Prostate gland (tissue), 2 donors: Measurements from ENCODE around the gene INPP5A. TPM values are rescaled to one million over a fixed set of nuclear protein-coding genes. Genes with fewer than 3 reads are reported as not detected.

Source experiments
- DNase-seq: peaks from one replicate; pipeline ENCODE4 v3.0.0-alpha.2; 2019; ENCODE audit warnings: low spot score
- H3K27ac ChIP-seq, 2 donors: fragments of 200-600 bp; sonication (generic); 2 replicates each; pipeline ENCODE4 v1.5.1; 2017 to 2019
- H3K27me3 ChIP-seq: fragments of 200-600 bp; sonication (generic); replicated peaks from 2 replicates; pipeline ENCODE4 v1.5.1; 2019; ENCODE audit not compliant: insufficient read depth
- H3K36me3 ChIP-seq, 2 donors: fragments of 200-600 bp; sonication (generic); 1 replicate in 1 of 2; 2 replicates in 1 of 2; pipeline versions ENCODE4 v1.5.1 to v1.8.1; 2017 to 2019
- H3K4me1 ChIP-seq: fragments of 200-600 bp; sonication (generic); replicated peaks from 2 replicates; pipeline ENCODE4 v1.5.1; 2019
- H3K4me3 ChIP-seq, 2 donors: fragments of 200-600 bp; sonication (generic); 2 replicates each; pipeline ENCODE4 v1.5.1; 2017 to 2019
- H3K9me3 ChIP-seq: fragments of 200-600 bp; sonication (generic); 2 replicates; pipeline ENCODE4 v1.5.1; 2017
- CTCF ChIP-seq, 4 experiments: fragments of 200-600 bp in 2 of 4; fragments of 450-650 bp in 2 of 4; sonication (generic) in 2 of 4; IDR thresholded peaks; 1 replicate in 3 of 4; 2 replicates in 1 of 4; pipeline ENCODE4 v1.5.1; 2016 to 2019; ENCODE audit warnings: antibody characterized with exemption in 4 of 4, mild to moderate bottlenecking in 2 of 4, moderate library complexity in 2 of 4
- POLR2A ChIP-seq: fragments of 450-650 bp; IDR thresholded peaks from one replicate; pipeline ENCODE4 v1.6.1; 2016; ENCODE audit warnings: antibody characterized with exemption, mild to moderate bottlenecking
- POLR2AphosphoS5 ChIP-seq: sonication (generic); formaldehyde crosslinking; IDR thresholded peaks from one replicate; pipeline ENCODE4 v1.6.1; 2017; ENCODE audit warnings: antibody characterized with exemption
- WGBS: methylation state at CpG from one replicate; pipeline ENCODE4 v1.1.5; 2018; 5-methylcytosine and 5-hydroxymethylcytosine counted together
- intact Hi-C: fragments of 100-400 bp; cut with DNase I; formaldehyde crosslinking; loops from one replicate; pipeline ENCODE4 v1.14.2; 2022
- total RNA-seq, 2 donors: library from RNA; depleted of rRNA; stranded (reverse); fragments of >200 nt; gene quantifications; one replicate each; pipeline ENCODE4 v1.1.0, GENCODE V29; 2016

INPP5A gene
- total RNA-seq, 2 donors from 2014 or later: 49.5 to 83.3 TPM

DNA sequence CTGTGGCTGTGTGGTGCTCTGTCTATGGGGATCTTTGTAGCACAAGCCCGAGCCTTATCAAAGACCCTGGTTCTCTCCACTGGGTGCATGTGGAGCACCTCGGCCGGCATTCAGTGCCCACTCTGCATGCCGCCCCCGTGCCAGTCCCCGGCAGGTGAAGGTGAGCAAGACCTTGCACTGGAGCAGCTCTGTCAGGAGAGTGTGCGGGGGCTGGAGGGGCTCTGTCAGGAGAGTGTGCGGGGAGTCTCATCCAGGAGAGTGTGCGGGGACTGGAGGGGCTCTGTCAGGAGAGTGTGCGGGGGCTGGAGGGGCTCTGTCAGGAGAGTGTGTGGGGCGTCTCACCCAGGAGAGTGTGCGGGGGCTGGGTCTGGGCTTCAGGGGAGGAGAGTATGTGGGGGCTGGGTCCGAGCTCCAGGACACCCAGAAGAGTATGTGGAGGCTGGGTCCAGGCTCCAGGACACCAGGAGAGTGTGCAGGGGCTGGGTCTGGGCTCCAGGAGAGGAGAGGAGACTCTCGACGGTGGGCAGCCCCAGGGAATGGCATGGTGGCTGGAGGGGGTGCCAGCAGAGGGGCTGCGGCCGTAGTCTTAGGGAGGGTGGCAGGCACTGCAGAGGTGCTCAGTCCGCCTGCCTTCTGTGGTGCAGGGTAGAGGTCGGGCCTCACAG lies 40.8 kb downstream of the INPP5A start:
- intact Hi-C loops: loop anchor here (5.0 kb wide), 2 partner anchors 36 to 116 kb away; no protein-coding TSS in a partner anchor
- Histone ChIP-seq H3K9me3 (no peaks in the 10 kb centered on the region), H3K27me3 (no peaks in the 10 kb centered on the region), H3K4me1 (peaks cover 29% of the 10 kb centered on the region), H3K27ac (no peak overlapping the region), H3K4me3 (no peak overlapping the region), H3K36me3 (no peaks in the 10 kb centered on the region)
- 87% methylated on average over 19 of the region's 19 CpGs for WGBS
- no peak for DNase-seq
- TF ChIP-seq POLR2A (no peak), POLR2AphosphoS5 (no peak), CTCF (IDR thresholded peaks at IDR 0.05) (no peak)

GRCh38 chr10:132579027-132579859 lies 41.7 kb downstream of the INPP5A start:
- Histone ChIP-seq H3K9me3 (no peaks in the 10 kb centered on the region), H3K36me3 (no peaks in the 10 kb centered on the region), H3K27me3 (no peaks in the 10 kb centered on the region), H3K4me3 (no peak overlapping the region), H3K27ac (no peak overlapping the region), H3K4me1 (peaks cover 29% of the 10 kb centered on the region)
- no peak for DNase-seq
- intact Hi-C loops: loop anchor here (5.0 kb wide), 2 partner anchors 37 to 117 kb away; no protein-coding TSS in a partner anchor
- 82% methylated on average over 29 of the region's 29 CpGs for WGBS
- no peak for TF ChIP-seq POLR2A
- no peak for TF ChIP-seq POLR2AphosphoS5
- TF ChIP-seq CTCF (IDR thresholded peaks at IDR 0.05): no peak

- H3K27ac ChIP-seq: no peak overlapping the region
- WGBS: 95% methylated on average over 5 of the region's 5 CpGs
- intact Hi-C loops: no loop called here
- no peak for DNase-seq
- H3K36me3 ChIP-seq: no peaks in the 10 kb centered on the region
- H3K4me3 ChIP-seq: no peak overlapping the region
- peaks cover 23% of the 10 kb centered on the region for H3K4me1 ChIP-seq
- H3K9me3 ChIP-seq: no peaks in the 10 kb centered on the region
- TF ChIP-seq POLR2AphosphoS5 (no peak), CTCF (IDR thresholded peaks at IDR 0.05) (no peak), POLR2A (no peak)
- H3K27me3 ChIP-seq: no peaks in the 10 kb centered on the region
Measured at GRCh38 chr10:132580143-132580542, 42.6 kb downstream of the INPP5A start.

- Histone ChIP-seq H3K4me1 (peaks cover 19% of the 10 kb centered on the region), H3K27ac (no peak overlapping the region), H3K36me3 (no peaks in the 10 kb centered on the region), H3K4me3 (no peak overlapping the region), H3K9me3 (no peaks in the 10 kb centered on the region), H3K27me3 (no peaks in the 10 kb centered on the region)
- 48% methylated on average over 1 of the region's 1 CpG for WGBS
- intact Hi-C loops: no loop called here
- DNase-seq: no peak
- TF ChIP-seq POLR2A (no peak), CTCF (IDR thresholded peaks at IDR 0.05) (no peak), POLR2AphosphoS5 (no peak)
Measured at GRCh38 chr10:132580617-132581016, 43.0 kb downstream of the INPP5A start.
